ENCODE measurements around the gene HUS1.
A peak's percentile ranks its signal among the peaks of the same experiment; 100 is the strongest.

Gene HUS1

DNA sequence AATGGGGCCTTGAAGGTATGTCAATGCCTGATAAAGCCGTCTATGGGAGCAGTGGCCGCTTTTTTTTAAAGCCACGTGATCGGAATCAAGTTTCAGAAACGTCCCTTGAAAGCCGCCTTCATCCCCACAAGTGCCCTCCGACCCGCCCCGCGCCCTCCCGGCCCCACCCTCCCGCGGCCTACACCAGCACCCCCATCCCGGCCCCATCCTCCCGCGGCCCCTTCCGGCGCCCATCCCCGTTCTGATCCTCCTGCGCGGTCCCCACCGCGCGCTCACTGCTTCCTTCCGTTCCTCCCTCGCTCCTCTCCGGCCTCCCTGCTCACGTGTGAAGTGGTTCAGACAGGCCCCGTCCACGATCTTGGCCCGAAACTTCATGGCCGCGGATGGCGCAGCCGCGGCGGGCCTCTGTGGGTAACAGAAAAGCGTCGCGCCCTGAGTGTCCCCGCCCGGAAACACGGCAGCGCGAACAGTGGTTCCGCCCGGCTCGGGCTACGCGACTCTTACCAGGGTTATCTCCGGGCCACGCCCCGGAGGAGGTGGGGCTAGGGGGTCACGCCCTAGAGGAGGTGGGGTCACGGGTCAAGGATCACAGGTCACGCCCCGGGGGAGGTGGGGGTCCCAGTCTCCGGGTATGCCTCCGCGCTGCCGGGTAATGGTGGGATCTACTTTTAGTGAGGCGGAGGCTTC, at the start of gene HUS1 (continued):
- TF ChIP-seq ZFP3 (tag by site-specific recombination; IDR thresholded peaks at IDR 0.05; ENCODE audit: low read depth) (0 out of 2 replicates have a peak, but pooled peaks have one; percentile 20), ZNF10 (tag by site-specific recombination; IDR thresholded peaks at IDR 0.05) (0 out of 2 replicates have a peak, but pooled peaks have one; percentile 22), ZNF423 (tag by site-specific recombination; IDR thresholded peaks at IDR 0.05) (no peak), ZNF660 (tag by site-specific recombination; IDR thresholded peaks at IDR 0.05) (peak; percentile 85), ZNF24 (tag by site-specific recombination; IDR thresholded peaks at IDR 0.05) (peak; percentile 43; the same call in 1 of the 2 replicates), ZNF2 (tag by site-specific recombination; IDR thresholded peaks at IDR 0.05) (peak; percentile 88), GLI4 (tag by site-specific recombination; IDR thresholded peaks at IDR 0.05) (peak; percentile 87), GFI1B (tag by site-specific recombination; IDR thresholded peaks at IDR 0.05) (no peak), ZNF140 (tag by site-specific recombination; IDR thresholded peaks at IDR 0.05) (no peak), KLF16 (tag by site-specific recombination; IDR thresholded peaks at IDR 0.05) (peak; percentile 96), ZNF350 (tag by site-specific recombination; IDR thresholded peaks at IDR 0.05) (no peak), ZBTB17 (tag by site-specific recombination; IDR thresholded peaks at IDR 0.05) (peak; percentile 78), ZNF248 (tag by site-specific recombination; IDR thresholded peaks at IDR 0.05) (no peak), YY2 (tag by site-specific recombination; IDR thresholded peaks at IDR 0.05) (peak; percentile 74), ZBTB7A (tag by site-specific recombination; IDR thresholded peaks at IDR 0.05; ENCODE audit: low read depth) (no peak), ZBTB20 (tag by site-specific recombination; IDR thresholded peaks at IDR 0.05) (peak; percentile 70; the same call in 1 of the 2 replicates), SCRT1 (tag by site-specific recombination; IDR thresholded peaks at IDR 0.05; ENCODE audit: borderline replicate concordance) (no peak), GLIS2 (tag by site-specific recombination; IDR thresholded peaks at IDR 0.05) (peak; percentile 67), ZNF354C (tag by site-specific recombination; IDR thresholded peaks at IDR 0.05; ENCODE audit: borderline replicate concordance, low read depth) (no peak), ZSCAN30 (tag by site-specific recombination; IDR thresholded peaks at IDR 0.05) (peak; percentile 51; the same call in 1 of the 2 replicates), ZNF768 (tag by site-specific recombination; IDR thresholded peaks at IDR 0.05) (no peak), ZNF114 (tag by site-specific recombination; IDR thresholded peaks at IDR 0.05) (no peak)
- TF ChIP-seq, protein P1, sequence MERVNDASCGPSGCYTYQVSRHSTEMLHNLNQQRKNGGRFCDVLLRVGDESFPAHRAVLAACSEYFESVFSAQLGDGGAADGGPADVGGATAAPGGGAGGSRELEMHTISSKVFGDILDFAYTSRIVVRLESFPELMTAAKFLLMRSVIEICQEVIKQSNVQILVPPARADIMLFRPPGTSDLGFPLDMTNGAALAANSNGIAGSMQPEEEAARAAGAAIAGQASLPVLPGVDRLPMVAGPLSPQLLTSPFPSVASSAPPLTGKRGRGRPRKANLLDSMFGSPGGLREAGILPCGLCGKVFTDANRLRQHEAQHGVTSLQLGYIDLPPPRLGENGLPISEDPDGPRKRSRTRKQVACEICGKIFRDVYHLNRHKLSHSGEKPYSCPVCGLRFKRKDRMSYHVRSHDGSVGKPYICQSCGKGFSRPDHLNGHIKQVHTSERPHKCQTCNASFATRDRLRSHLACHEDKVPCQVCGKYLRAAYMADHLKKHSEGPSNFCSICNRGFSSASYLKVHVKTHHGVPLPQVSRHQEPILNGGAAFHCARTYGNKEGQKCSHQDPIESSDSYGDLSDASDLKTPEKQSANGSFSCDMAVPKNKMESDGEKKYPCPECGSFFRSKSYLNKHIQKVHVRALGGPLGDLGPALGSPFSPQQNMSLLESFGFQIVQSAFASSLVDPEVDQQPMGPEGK (tag by site-specific recombination; IDR thresholded peaks at IDR 0.05), result peak; percentile 77
- TF ChIP-seq, protein P2, sequence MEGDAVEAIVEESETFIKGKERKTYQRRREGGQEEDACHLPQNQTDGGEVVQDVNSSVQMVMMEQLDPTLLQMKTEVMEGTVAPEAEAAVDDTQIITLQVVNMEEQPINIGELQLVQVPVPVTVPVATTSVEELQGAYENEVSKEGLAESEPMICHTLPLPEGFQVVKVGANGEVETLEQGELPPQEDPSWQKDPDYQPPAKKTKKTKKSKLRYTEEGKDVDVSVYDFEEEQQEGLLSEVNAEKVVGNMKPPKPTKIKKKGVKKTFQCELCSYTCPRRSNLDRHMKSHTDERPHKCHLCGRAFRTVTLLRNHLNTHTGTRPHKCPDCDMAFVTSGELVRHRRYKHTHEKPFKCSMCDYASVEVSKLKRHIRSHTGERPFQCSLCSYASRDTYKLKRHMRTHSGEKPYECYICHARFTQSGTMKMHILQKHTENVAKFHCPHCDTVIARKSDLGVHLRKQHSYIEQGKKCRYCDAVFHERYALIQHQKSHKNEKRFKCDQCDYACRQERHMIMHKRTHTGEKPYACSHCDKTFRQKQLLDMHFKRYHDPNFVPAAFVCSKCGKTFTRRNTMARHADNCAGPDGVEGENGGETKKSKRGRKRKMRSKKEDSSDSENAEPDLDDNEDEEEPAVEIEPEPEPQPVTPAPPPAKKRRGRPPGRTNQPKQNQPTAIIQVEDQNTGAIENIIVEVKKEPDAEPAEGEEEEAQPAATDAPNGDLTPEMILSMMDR (tag by site-specific recombination; IDR thresholded peaks at IDR 0.05), result 0 out of 2 replicates have a peak, but pooled peaks have one; percentile 29
- TF ChIP-seq, protein P3, sequence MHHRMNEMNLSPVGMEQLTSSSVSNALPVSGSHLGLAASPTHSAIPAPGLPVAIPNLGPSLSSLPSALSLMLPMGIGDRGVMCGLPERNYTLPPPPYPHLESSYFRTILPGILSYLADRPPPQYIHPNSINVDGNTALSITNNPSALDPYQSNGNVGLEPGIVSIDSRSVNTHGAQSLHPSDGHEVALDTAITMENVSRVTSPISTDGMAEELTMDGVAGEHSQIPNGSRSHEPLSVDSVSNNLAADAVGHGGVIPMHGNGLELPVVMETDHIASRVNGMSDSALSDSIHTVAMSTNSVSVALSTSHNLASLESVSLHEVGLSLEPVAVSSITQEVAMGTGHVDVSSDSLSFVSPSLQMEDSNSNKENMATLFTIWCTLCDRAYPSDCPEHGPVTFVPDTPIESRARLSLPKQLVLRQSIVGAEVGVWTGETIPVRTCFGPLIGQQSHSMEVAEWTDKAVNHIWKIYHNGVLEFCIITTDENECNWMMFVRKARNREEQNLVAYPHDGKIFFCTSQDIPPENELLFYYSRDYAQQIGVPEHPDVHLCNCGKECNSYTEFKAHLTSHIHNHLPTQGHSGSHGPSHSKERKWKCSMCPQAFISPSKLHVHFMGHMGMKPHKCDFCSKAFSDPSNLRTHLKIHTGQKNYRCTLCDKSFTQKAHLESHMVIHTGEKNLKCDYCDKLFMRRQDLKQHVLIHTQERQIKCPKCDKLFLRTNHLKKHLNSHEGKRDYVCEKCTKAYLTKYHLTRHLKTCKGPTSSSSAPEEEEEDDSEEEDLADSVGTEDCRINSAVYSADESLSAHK (tag by site-specific recombination; IDR thresholded peaks at IDR 0.05), result 0 out of 2 replicates have a peak, but pooled peaks have one; percentile 39
- TF ChIP-seq, protein P4, sequence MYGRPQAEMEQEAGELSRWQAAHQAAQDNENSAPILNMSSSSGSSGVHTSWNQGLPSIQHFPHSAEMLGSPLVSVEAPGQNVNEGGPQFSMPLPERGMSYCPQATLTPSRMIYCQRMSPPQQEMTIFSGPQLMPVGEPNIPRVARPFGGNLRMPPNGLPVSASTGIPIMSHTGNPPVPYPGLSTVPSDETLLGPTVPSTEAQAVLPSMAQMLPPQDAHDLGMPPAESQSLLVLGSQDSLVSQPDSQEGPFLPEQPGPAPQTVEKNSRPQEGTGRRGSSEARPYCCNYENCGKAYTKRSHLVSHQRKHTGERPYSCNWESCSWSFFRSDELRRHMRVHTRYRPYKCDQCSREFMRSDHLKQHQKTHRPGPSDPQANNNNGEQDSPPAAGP (tag by site-specific recombination; IDR thresholded peaks at IDR 0.05), result peak; percentile 87
- TF ChIP-seq, protein P5, sequence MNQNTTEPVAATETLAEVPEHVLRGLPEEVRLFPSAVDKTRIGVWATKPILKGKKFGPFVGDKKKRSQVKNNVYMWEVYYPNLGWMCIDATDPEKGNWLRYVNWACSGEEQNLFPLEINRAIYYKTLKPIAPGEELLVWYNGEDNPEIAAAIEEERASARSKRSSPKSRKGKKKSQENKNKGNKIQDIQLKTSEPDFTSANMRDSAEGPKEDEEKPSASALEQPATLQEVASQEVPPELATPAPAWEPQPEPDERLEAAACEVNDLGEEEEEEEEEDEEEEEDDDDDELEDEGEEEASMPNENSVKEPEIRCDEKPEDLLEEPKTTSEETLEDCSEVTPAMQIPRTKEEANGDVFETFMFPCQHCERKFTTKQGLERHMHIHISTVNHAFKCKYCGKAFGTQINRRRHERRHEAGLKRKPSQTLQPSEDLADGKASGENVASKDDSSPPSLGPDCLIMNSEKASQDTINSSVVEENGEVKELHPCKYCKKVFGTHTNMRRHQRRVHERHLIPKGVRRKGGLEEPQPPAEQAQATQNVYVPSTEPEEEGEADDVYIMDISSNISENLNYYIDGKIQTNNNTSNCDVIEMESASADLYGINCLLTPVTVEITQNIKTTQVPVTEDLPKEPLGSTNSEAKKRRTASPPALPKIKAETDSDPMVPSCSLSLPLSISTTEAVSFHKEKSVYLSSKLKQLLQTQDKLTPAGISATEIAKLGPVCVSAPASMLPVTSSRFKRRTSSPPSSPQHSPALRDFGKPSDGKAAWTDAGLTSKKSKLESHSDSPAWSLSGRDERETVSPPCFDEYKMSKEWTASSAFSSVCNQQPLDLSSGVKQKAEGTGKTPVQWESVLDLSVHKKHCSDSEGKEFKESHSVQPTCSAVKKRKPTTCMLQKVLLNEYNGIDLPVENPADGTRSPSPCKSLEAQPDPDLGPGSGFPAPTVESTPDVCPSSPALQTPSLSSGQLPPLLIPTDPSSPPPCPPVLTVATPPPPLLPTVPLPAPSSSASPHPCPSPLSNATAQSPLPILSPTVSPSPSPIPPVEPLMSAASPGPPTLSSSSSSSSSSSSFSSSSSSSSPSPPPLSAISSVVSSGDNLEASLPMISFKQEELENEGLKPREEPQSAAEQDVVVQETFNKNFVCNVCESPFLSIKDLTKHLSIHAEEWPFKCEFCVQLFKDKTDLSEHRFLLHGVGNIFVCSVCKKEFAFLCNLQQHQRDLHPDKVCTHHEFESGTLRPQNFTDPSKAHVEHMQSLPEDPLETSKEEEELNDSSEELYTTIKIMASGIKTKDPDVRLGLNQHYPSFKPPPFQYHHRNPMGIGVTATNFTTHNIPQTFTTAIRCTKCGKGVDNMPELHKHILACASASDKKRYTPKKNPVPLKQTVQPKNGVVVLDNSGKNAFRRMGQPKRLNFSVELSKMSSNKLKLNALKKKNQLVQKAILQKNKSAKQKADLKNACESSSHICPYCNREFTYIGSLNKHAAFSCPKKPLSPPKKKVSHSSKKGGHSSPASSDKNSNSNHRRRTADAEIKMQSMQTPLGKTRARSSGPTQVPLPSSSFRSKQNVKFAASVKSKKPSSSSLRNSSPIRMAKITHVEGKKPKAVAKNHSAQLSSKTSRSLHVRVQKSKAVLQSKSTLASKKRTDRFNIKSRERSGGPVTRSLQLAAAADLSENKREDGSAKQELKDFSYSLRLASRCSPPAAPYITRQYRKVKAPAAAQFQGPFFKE (tag by site-specific recombination; IDR thresholded peaks at IDR 0.05; ENCODE audit: borderline replicate concordance), result no peak
